Endometrial microvascular endothelial cells (primary cell): ENCODE data around the gene CROCC2. TPM values are rescaled to one million over a fixed set of nuclear protein-coding genes. Genes with fewer than 3 reads are reported as not detected.

ENCODE experiments used
- in situ Hi-C: cut with HindIII; loops from 2 replicates; pipeline ENCODE4 v1.10.0; 2017; ENCODE audit warnings: low sequenced_read_pairs, low pct_unique_long_range_greater_than_20kb; ENCODE audit errors: inconsistent ontology term
- total RNA-seq: library from RNA; depleted of rRNA; stranded (reverse); fragments of >200 nt; gene quantifications from one replicate; pipeline ENCODE4 v1.2.3, GENCODE V29; 2015; ENCODE audit errors: inconsistent ontology term

Gene CROCC2
- total RNA-seq, 1 donor from 2014 or later, result not detected

DNA sequence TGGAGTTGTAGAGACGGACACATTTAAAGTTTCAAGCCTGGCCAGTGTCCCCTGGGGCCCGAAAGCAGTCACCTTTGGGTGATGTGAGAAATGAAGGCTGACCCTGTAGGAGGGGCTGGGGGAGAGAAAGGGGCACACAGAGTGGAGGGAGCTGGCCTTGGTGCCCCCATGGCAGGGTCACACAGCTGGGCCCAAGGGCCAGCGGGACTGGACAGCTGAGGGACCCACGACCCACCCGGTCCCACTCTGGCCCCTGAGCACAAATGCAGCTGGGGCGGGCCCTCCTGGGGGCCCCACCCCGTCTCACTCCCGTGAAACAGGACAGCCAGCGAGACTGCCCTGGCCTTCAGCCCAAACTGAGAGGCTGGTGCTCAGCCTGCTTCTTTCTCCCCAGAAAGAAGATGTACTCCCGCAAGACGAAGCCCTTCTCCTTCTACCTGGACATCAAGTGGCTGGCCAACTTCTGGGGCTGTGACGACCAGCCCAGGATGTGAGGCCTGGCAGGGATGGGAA, 31.4 kb upstream of the CROCC2 start:
- in situ Hi-C loops, result no loop called here

GRCh38 chr2:240875228-240876034, 30.7 kb upstream of the CROCC2 start:
- in situ Hi-C loops, result no loop called here

DNA sequence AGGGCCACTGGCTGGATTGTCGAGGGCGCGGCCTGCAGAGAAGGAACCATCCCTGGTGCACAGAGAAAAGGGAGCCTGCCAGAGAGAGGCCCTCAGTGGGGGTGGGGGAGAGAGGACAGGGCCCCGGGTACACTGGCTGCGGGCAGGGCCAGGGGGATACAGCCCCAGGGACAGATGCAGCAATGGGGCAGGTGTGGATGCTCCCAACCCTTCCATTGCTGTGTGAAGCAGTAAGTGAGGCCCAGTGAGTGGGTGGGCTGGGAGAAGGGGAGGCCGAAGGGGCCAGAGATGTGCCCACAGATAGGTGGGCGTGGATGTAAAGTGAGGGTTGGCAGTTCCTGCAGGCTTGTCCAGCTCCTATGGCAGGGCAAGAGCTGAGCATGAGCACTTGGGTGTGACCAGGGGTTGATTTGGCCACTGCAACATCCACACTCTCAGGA, 30.1 kb upstream of the CROCC2 start:
- in situ Hi-C loops, result no loop called here

DNA sequence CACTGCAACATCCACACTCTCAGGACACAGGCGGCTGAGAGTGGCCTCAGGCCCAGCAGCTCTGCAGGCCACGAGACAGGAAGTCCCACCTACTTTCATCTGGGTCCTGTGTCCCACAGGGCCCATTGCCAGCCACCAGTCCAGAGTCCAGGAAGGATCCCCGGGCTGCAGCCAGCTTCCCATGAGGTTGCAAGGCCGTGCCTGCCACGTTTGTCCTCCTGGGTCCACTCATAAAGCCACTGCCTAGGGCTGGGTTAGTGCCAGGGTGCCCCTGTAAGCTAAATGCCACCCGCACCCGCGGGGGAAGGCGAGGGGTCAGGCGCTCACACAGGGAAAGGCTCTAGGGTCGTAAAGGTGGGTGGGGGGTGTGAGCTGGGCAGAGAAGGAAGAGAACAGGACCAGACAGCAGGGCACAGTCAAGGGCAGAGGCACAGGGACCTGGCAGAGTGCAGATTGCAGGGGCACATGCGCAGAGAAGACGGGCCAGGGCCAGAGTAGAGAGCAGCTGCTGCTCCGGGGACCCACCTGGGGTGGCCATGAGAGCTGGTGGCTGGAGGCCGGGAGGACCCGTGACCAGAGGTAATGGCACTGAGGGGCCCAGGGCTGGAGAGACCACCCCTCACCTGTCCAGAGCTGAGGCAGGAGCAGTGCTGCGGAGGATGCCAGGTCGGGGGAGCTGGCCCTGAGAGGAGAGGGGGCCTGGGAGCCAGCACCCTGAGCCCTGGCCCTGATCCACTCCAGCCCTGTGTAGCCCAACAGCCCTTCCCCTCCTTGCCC, 29.5 kb upstream of the CROCC2 start:
- in situ Hi-C loops, result no loop called here

DNA sequence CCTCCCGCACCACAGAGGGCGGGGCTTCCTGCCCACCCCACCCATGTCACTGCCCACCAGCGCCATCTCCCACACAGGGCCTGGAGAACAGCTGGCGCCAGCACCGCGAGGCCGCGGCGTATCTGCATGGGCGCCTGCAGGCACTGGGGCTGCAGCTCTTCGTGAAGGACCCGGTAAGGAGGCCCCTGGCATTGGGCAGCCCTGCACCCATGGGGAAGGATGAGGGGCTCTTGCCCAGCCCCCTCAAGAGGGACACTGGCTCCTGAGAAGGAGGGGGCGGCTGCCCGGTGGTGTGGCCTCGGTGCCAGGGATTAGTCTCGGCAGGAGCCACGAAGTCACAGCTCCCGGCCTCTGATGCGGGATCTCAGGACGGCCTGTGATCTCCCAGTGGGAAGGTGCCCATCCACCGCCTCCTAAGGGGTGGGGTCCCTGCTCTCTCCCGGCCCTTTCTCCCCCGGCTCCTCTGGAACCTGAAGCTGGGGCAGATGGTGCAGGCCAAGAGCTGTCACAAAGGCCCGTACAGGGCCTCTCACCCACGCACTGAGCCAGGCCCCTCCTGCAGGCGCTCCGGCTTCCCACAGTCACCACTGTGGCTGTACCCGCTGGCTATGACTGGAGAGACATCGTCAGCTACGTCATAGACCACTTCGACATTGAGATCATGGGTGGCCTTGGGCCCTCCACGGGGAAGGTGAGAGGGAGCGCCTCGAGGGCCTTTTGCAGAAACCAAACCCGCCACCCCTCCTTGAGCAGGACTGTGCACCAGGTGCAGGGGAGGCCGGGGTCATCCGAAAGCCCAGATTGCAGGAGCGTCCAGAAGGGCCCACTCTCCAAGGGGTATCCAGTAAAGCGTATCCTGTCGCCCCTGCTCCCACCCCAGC, 28.4 kb upstream of the CROCC2 start:
- in situ Hi-C loops, result no loop called here

- in situ Hi-C loops, result no loop called here
Observed at GRCh38 chr2:240878341-240878936, 27.7 kb upstream of the CROCC2 start.

GRCh38 chr2:240879105-240879504, 27.0 kb upstream of the CROCC2 start:
- in situ Hi-C loops, result no loop called here

- in situ Hi-C loops, result no loop called here
Observed at GRCh38 chr2:240881913-240882312, 24.2 kb upstream of the CROCC2 start.

GRCh38 chr2:240884221-240884620, 21.9 kb upstream of the CROCC2 start:
- in situ Hi-C loops, result no loop called here

DNA sequence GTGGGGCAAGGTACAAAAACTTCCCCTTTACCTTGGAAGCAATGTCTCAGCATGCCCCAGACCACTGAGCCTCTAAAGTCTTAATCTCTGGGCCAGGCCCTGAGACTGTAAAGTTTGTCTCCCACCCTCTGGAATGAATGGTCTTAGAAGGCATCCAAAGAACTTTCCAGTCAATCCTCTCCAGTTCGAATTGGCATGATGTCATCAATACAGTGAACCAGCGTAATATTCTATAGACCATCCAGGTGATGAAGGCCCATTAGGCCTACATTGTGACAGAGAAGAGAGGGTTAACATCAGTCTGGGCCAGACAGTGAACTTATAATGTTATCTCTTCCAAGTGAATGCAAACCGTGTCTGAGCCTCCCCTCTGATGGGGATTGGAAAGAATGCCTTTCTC, 21.4 kb upstream of the CROCC2 start:
- in situ Hi-C loops, result no loop called here

DNA sequence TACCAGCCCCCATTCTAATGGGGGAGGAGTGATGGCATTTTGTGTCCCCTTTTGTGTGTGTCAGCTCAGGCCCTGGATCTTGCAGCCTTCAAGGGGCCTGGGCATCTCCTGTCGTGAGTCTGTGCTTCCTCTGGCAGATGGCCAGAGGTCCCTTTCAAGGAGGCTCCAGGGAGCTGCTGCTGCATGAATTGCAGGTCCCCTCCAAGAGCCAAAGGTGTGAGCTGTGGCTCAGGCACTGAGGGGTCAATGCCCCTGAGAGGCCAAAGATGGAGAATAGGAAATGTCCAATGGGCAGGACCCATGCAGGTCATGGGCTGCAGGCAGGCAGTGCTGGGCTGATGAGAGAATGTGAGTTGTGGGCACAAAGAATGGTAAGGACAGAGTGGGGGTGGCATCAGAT, 20.6 kb upstream of the CROCC2 start:
- in situ Hi-C loops, result no loop called here

- in situ Hi-C loops, result no loop called here
Observed at GRCh38 chr2:240886023-240886565, 20.0 kb upstream of the CROCC2 start.

DNA sequence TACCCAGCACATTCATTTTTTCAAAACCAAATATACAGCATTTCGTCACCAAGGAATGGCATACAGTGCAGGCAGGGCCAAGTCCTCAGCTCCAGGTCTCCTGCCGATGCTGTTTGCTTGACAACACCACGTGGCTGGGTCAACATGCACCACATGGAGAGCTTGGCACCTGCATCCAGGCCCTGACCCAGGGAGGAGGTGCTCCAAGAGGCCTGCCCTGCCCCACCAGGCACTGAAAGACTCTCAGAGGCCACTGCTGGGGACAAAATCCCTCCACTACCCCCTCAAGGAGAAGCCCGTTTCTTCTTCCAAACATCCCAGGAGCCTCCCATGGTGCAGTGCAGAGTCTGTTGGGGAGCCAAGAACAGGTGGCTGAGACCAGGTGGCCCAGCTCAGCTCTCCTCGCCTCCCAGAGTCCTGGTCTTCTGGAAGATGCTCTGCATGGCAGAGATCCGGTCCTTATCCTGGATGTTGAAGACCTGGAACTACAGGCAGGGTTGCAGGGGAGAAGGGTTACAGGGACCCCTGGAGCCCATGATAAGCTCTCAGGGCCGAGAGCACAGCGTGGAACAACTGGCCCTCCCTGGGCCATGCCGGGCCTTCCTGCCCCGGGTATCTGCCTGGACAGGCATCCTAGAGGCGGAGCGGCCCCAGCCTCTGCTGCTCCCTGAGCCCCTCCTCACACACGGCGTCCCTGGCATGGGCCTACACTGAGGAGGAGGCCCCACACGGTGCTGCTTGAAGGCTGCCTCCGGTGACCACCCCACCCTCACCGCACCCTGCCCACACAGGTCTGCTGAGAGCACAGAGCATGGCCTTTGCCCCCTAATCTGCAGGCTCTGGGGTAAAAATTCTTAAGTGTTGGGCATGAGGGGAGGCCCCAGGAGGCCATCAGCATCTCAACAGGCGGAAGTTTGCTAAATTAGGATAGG, 19.2 kb upstream of the CROCC2 start:
- in situ Hi-C loops, result no loop called here

GRCh38 chr2:240887631-240888030, 18.5 kb upstream of the CROCC2 start:
- in situ Hi-C loops, result no loop called here

DNA sequence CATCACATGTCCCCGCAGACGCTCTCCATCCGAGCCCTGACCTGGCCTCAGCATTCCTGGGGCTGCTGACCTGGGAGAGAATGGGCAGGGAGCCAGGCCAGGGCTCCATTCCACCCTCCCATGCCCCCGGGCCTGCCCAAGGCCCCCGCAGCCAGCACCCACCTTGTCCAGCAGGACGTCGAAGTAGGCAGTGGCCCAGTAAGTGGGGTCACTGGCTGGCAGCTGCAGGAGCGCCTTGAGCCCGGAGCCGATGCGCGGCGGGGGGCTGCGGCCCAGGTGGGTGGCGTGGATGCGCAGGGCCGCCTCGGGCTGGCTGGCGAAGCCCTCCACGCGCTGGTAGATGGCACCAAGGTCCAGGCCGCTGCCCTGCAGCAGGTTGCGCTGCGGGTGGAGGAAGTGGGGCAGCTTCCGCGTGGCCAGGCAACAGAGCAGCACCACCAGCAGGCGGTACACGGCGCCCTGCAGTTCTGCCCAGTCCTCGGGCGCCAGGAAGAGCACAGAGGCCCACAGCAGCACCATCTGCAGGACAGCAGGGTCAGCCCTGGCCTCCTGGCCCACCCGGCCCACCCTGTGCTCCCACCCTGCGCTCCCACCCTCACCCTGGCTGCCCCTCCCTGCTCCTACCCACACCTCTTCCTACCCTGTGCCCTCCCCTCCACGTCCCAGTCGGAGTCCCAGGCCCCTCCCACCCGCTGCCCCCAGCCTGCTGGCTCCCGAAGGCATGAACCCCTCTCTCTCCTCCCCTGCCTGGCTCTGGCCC, 17.8 kb upstream of the CROCC2 start:
- in situ Hi-C loops, result no loop called here

DNA sequence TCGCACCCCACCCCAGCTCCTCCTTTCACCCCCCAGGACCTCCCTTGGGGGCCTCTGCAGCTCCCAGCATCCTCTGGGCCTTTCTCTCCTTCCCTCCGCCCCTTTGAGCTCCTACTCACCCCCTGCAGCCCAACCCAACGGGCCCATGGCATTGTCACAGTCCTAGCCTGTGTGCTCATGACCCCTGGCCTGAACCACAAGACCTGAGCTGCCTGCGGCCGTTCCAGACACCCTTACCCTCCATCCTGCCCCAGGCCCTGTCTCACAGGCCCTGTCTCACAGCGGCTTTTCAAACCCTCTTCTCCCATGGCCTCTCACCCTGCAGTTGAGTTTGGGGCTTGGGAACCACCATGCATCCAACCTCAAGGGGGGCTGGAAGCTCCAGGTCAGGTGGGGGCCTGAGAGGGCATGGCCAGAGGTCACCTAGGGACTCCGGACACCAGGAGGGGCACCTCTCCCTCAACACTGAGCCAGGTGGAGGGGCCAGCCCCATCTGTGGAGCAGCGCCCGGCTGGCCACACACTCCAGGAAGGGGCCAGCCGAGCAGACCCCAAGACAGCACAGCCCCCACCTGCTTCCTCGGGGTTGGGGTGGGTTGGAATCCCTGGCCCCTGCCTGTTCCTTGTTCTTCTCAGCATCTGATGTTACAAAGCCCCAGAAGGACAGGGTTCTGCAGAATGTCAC, 17.1 kb upstream of the CROCC2 start:
- in situ Hi-C loops, result no loop called here
